SK-N-SH treated with all-trans-retinoic acid at 6 μM for 48 hours (cell line): ENCODE measurements around the gene KCNJ12.

ENCODE experiments used
- GLIS3 ChIP-seq: fragments of 250-450 bp; sonication (Bioruptor Pico); IDR thresholded peaks from 2 replicates; pipeline ENCODE4 v1.5.0; 2020; ENCODE audit warnings: mild to moderate bottlenecking, moderate library complexity
- ZNF565 ChIP-seq: fragments of 450-650 bp; formaldehyde crosslinking; conservative IDR thresholded peaks from 2 replicates; pipeline ENCODE4 v1.5.0; 2020; ENCODE audit warnings: low read depth, mild to moderate bottlenecking, moderate library complexity
- TF ChIP-seq, protein P1 (sequence below): fragments of 250-450 bp; sonication (Bioruptor Pico); IDR thresholded peaks from 2 replicates; pipeline ENCODE4 v1.8.0; 2021; ENCODE audit warnings: low read depth, mild to moderate bottlenecking, moderate library complexity, borderline replicate concordance
- TF ChIP-seq, protein P2 (sequence below): fragments of 250-450 bp; sonication (Bioruptor Pico); IDR thresholded peaks from 2 replicates; pipeline ENCODE4 v1.8.0; 2020; ENCODE audit warnings: mild to moderate bottlenecking, moderate library complexity, borderline replicate concordance

DNA sequence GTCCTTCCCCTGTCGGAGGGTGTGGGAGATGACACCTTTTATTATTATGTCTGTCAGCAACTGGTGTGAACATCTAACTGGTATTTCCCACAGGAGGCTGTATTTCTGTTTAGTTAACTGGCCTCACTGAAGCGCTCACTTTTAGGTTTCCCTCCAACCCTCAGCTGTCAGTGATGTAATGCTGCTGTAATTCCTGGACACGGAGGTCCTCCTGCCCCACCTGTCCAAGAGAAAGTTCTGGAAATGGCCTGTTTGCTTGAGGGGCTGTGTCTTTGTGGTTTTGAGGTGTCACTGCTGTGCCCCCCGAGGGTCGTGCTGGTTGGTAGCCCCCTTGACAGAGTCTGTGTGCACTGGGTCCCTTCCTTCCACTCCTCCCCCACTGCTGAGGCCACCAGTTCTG is 11.5 kb downstream of the KCNJ12 start:
- TF ChIP-seq ZNF565 (CRISPR knock-in tag) (no peak), GLIS3 (CRISPR knock-in tag) (no peak)
- TF ChIP-seq, protein P1, sequence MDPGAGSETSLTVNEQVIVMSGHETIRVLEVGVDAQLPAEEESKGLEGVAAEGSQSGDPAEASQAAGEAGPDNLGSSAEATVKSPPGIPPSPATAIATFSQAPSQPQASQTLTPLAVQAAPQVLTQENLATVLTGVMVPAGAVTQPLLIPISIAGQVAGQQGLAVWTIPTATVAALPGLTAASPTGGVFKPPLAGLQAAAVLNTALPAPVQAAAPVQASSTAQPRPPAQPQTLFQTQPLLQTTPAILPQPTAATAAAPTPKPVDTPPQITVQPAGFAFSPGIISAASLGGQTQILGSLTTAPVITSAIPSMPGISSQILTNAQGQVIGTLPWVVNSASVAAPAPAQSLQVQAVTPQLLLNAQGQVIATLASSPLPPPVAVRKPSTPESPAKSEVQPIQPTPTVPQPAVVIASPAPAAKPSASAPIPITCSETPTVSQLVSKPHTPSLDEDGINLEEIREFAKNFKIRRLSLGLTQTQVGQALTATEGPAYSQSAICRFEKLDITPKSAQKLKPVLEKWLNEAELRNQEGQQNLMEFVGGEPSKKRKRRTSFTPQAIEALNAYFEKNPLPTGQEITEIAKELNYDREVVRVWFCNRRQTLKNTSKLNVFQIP (CRISPR knock-in tag) = no peak
- TF ChIP-seq, protein P2, sequence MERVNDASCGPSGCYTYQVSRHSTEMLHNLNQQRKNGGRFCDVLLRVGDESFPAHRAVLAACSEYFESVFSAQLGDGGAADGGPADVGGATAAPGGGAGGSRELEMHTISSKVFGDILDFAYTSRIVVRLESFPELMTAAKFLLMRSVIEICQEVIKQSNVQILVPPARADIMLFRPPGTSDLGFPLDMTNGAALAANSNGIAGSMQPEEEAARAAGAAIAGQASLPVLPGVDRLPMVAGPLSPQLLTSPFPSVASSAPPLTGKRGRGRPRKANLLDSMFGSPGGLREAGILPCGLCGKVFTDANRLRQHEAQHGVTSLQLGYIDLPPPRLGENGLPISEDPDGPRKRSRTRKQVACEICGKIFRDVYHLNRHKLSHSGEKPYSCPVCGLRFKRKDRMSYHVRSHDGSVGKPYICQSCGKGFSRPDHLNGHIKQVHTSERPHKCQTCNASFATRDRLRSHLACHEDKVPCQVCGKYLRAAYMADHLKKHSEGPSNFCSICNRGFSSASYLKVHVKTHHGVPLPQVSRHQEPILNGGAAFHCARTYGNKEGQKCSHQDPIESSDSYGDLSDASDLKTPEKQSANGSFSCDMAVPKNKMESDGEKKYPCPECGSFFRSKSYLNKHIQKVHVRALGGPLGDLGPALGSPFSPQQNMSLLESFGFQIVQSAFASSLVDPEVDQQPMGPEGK (CRISPR knock-in tag) = no peak
